Mesenteric fat pad (tissue), 1 donor: ENCODE results near the gene DCLRE1C. TPM values are rescaled to one million over a fixed set of nuclear protein-coding genes. Genes with fewer than 3 reads are reported as not detected.

Experiments used
- total RNA-seq: library from RNA; stranded (reverse); fragmentation: NEBNext Ultra II Directional; extraction: Animal tissue kit (Norgen Biotek cat#: 25700); gene quantifications from one replicate; pipeline ENCODE4 v1.2.1, GENCODE V29; 2021
- donor health status: DM: yes; HTN: yes; CAD: no.

DCLRE1C gene
- total RNA-seq, 1 donor from 2014 or later: 7.0 TPM

Other genes with a start within 250 kb of the DCLRE1C start
- gene FAM107B, start 179.2 kb downstream of the DCLRE1C start, total RNA-seq: 88.2 TPM
- gene CDNF, start 116.1 kb downstream of the DCLRE1C start, total RNA-seq: 1.4 TPM
- gene HSPA14, start 115.8 kb downstream of the DCLRE1C start, total RNA-seq: 12.1 TPM
- gene MSANTD7, start 115.8 kb downstream of the DCLRE1C start, total RNA-seq: 8.6 TPM
- gene SUV39H2, start 75.2 kb downstream of the DCLRE1C start, total RNA-seq: 8.6 TPM
- not detected for gene MEIG1, start 5.3 kb upstream of the DCLRE1C start, total RNA-seq
- gene OLAH, start 89.8 kb upstream of the DCLRE1C start, total RNA-seq: 2.0 TPM
- gene ACBD7, start 134.7 kb upstream of the DCLRE1C start, total RNA-seq: 1.1 TPM
- gene RPP38, start 143.3 kb upstream of the DCLRE1C start, total RNA-seq: 7.7 TPM
- 127 TPM for gene NMT2, start 214.6 kb upstream of the DCLRE1C start, total RNA-seq